Measurements from ENCODE around the gene DDIAS.

Gene DDIAS

DNA sequence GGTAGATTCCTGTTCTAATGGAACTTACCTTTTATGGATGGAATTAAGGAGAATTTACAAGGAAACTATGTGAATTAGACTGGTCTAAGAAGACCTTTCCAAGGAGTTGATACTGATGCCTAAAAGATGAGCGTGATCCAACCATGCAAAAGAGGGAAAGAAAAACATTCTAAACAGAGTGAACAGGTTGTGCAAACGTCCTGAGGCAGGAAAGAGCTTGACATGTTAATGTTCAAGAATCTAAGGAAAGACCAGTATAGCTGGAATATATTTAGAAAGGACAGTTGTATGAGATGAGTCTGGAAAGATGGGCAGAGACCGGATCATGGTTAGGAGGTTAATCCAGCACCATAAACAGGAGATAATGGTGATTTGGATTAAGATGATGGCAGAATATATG, 1.3 kb downstream of the DDIAS start:
- Histone ChIP-seq H3F3A (ENCODE audit: insufficient read depth, low read length) (no peaks in the 10 kb centered on the region), H4K20me1 (ENCODE audit: insufficient read depth, low read length) (no peaks in the 10 kb centered on the region), H3K9me2 (ENCODE audit: low read depth, low read length) (no peaks in the 10 kb centered on the region), H3K9me3 (ENCODE audit: low read length) (no peaks in the 10 kb centered on the region), H3K4me1 (ENCODE audit: insufficient read depth, low read length, severe bottlenecking) (peaks cover 63% of the 10 kb centered on the region), H3K27me3 (ENCODE audit: insufficient read depth, low read length) (no peaks in the 10 kb centered on the region), H2AFZ (ENCODE audit: low read length) (no peak overlapping the region), H3K4me3 (ENCODE audit: low read depth, low read length, poor library complexity, severe bottlenecking) (peak overlapping the region; percentile 94), H3K36me3 (ENCODE audit: insufficient read depth, low read length) (no peaks in the 10 kb centered on the region), H3K4me2 (ENCODE audit: low read length) (peak overlapping the region; percentile 97), H3K27ac (ENCODE audit: low read depth, low read length, poor library complexity, severe bottlenecking) (no peak overlapping the region), H3K9ac (ENCODE audit: low read length) (peak overlapping the region; percentile 88; the same call in 1 of the 2 replicates), H3K79me2 (ENCODE audit: insufficient read depth, low read length) (peaks cover 58% of the 10 kb centered on the region)
- TF ChIP-seq, protein P1, sequence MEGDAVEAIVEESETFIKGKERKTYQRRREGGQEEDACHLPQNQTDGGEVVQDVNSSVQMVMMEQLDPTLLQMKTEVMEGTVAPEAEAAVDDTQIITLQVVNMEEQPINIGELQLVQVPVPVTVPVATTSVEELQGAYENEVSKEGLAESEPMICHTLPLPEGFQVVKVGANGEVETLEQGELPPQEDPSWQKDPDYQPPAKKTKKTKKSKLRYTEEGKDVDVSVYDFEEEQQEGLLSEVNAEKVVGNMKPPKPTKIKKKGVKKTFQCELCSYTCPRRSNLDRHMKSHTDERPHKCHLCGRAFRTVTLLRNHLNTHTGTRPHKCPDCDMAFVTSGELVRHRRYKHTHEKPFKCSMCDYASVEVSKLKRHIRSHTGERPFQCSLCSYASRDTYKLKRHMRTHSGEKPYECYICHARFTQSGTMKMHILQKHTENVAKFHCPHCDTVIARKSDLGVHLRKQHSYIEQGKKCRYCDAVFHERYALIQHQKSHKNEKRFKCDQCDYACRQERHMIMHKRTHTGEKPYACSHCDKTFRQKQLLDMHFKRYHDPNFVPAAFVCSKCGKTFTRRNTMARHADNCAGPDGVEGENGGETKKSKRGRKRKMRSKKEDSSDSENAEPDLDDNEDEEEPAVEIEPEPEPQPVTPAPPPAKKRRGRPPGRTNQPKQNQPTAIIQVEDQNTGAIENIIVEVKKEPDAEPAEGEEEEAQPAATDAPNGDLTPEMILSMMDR (IDR thresholded peaks at IDR 0.05; ENCODE audit: low read length): no peak
- no peak for TF ChIP-seq EZH2 (IDR thresholded peaks at IDR 0.05; ENCODE audit: borderline replicate concordance, low read length)

DNA sequence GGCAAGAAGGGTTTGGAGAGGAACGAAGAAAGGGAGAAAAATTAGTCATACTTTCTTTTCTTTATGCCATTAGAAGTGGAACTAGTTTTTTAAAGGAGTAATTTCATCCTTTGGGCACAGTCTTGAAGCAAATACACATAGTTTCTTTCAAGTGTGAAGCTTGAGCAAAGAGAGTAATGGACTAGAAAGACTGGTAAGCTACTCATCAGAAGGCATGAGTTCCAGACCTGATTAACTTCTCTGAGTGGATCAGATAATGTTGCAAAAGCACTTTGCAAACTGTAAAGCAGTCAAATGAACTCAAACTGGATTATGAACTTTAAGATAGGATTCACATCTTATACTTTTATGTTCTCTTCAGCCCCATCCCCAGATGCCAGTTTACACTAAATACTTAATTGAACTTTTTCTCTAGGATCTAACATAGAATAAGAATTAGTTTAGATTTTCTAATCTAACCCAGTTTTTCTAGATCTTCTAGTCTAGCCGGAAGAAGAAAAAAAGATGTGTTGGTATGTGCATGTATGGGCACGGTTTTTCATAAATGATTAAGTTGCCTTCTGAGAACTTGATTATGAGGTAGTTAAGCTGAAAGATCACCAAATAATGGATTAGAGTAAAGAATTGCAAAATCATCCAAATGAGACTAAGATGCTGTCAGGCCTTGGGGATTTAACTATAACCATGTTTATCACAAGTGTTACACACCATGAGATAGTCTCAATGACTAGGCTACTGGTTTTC, 2.5 kb downstream of the DDIAS start:
- TF ChIP-seq EZH2 (IDR thresholded peaks at IDR 0.05; ENCODE audit: borderline replicate concordance, low read length): no peak
- TF ChIP-seq, protein P1 (IDR thresholded peaks at IDR 0.05; ENCODE audit: low read length): no peak
- peak overlapping the region; percentile 13; the same call in 1 of the 2 replicates for H3K9ac ChIP-seq (ENCODE audit: low read length)
- H3K79me2 ChIP-seq (ENCODE audit: insufficient read depth, low read length): peaks cover 64% of the 10 kb centered on the region

DNA sequence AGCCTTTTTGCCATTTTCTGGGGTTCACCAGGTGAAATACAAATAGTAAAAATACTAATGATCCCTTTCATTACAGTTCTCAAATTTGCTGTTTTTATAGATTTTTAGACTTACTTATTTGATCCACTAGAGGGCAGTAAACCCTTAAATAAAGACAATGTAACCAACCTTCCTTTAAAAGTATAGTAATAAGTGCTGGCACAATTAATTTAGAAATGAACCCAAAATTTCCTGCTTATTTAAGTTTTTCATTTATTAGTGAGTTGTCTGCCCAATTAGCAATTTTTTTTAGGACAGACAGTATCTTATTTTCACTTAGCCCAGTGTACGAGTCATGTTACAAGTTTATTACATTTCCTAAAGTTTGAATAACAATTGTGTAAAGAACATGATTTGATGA, 4.7 kb downstream of the DDIAS start:
- peak overlapping the region; percentile 51 for H3K4me2 ChIP-seq (ENCODE audit: low read length)
- peaks cover 80% of the 10 kb centered on the region for H3K79me2 ChIP-seq (ENCODE audit: insufficient read depth, low read length)
- H2AFZ ChIP-seq (ENCODE audit: low read length): no peak overlapping the region
- no peaks in the 10 kb centered on the region for H3K27me3 ChIP-seq (ENCODE audit: insufficient read depth, low read length)
- H3K4me1 ChIP-seq (ENCODE audit: insufficient read depth, low read length, severe bottlenecking): peaks cover 68% of the 10 kb centered on the region
- H3K4me3 ChIP-seq (ENCODE audit: low read depth, low read length, poor library complexity, severe bottlenecking): no peak overlapping the region
- peak overlapping the region; percentile 42 for H3K9ac ChIP-seq (ENCODE audit: low read length)
- no peaks in the 10 kb centered on the region for H3K9me2 ChIP-seq (ENCODE audit: low read depth, low read length)
- peak overlapping the region; percentile 69 for H3K27ac ChIP-seq (ENCODE audit: low read depth, low read length, poor library complexity, severe bottlenecking)
- no peaks in the 10 kb centered on the region for H4K20me1 ChIP-seq (ENCODE audit: insufficient read depth, low read length)
- H3K9me3 ChIP-seq (ENCODE audit: low read length): no peaks in the 10 kb centered on the region; the same call in 1 of the 2 replicates
- no peak for TF ChIP-seq EZH2 (IDR thresholded peaks at IDR 0.05; ENCODE audit: borderline replicate concordance, low read length)
- TF ChIP-seq, protein P1 (IDR thresholded peaks at IDR 0.05; ENCODE audit: low read length): peak; percentile 67
- no peaks in the 10 kb centered on the region for H3F3A ChIP-seq (ENCODE audit: insufficient read depth, low read length)
- peaks cover 7% of the 10 kb centered on the region for H3K36me3 ChIP-seq (ENCODE audit: insufficient read depth, low read length)

More for the DNA sequence above, 2.5 kb downstream of the DDIAS start:
- H3K27ac ChIP-seq (ENCODE audit: low read depth, low read length, poor library complexity, severe bottlenecking): peak overlapping the region; percentile 29
- H3K4me3 ChIP-seq (ENCODE audit: low read depth, low read length, poor library complexity, severe bottlenecking): peak overlapping the region; percentile 94
- no peaks in the 10 kb centered on the region for H3F3A ChIP-seq (ENCODE audit: insufficient read depth, low read length)
- no peaks in the 10 kb centered on the region for H3K27me3 ChIP-seq (ENCODE audit: insufficient read depth, low read length)
- no peaks in the 10 kb centered on the region for H4K20me1 ChIP-seq (ENCODE audit: insufficient read depth, low read length)
- H3K4me1 ChIP-seq (ENCODE audit: insufficient read depth, low read length, severe bottlenecking): peaks cover 66% of the 10 kb centered on the region
- H3K4me2 ChIP-seq (ENCODE audit: low read length): peak overlapping the region; percentile 97
- H3K36me3 ChIP-seq (ENCODE audit: insufficient read depth, low read length): no peaks in the 10 kb centered on the region
- no peaks in the 10 kb centered on the region for H3K9me3 ChIP-seq (ENCODE audit: low read length)
- H3K9me2 ChIP-seq (ENCODE audit: low read depth, low read length): no peaks in the 10 kb centered on the region
- no peak overlapping the region for H2AFZ ChIP-seq (ENCODE audit: low read length)
